Measurements from ENCODE around the gene ZNF438.

GRCh38 chr10:31025142-31025541, 6.5 kb downstream of the ZNF438 start:
- TF ChIP-seq CTCF (IDR thresholded peaks at IDR 0.05) (no peak), POLR2A (IDR thresholded peaks at IDR 0.05) (no peak)

All from lower leg skin (tissue), 3 donors.